GM23248 (cell line): Measurements from ENCODE around the gene CPTP. TPM values are rescaled to one million over a fixed set of nuclear protein-coding genes. Genes with fewer than 3 reads are reported as not detected.

ENCODE experiments used
- DNase-seq: peaks from one replicate; pipeline ENCODE4 v3.0.0-alpha.2; 2015
- H2AFZ ChIP-seq: fragments of 200-600 bp; sonication (generic); 2 replicates; pipeline ENCODE4 v1.6.1; 2016; ENCODE audit warnings: antibody characterized with exemption
- H3F3A ChIP-seq: fragments of 200-600 bp; sonication (generic); 2 replicates; pipeline ENCODE4 v1.6.1; 2016; ENCODE audit warnings: mild to moderate bottlenecking, antibody characterized with exemption, mixed run types; ENCODE audit not compliant: insufficient read depth
- H3K27ac ChIP-seq: fragments of 200-600 bp; sonication (generic); 2 replicates; pipeline ENCODE4 v1.5.1; 2016; ENCODE audit warnings: mild to moderate bottlenecking
- H3K27me3 ChIP-seq: fragments of 200-600 bp; sonication (generic); replicated peaks from 2 replicates; pipeline ENCODE4 v1.6.1; 2016; ENCODE audit warnings: mild to moderate bottlenecking; ENCODE audit not compliant: insufficient read depth
- H3K36me3 ChIP-seq: fragments of 200-600 bp; sonication (generic); 2 replicates; pipeline ENCODE4 v1.6.1; 2016; ENCODE audit warnings: low read depth, mild to moderate bottlenecking
- H3K4me1 ChIP-seq: fragments of 200-600 bp; sonication (generic); 2 replicates; pipeline ENCODE4 v1.6.1; 2016; ENCODE audit warnings: mild to moderate bottlenecking; ENCODE audit not compliant: insufficient read depth
- H3K4me2 ChIP-seq: fragments of 200-600 bp; sonication (generic); one replicate; pipeline ENCODE4 v1.6.1; 2016; ENCODE audit warnings: mild to moderate bottlenecking; ENCODE audit not compliant: unreplicated experiment
- H3K4me3 ChIP-seq: fragments of 200-600 bp; sonication (generic); 2 replicates; pipeline ENCODE4 v1.5.1; 2016; ENCODE audit warnings: mild to moderate bottlenecking
- H3K79me2 ChIP-seq: fragments of 200-600 bp; sonication (generic); 2 replicates; pipeline ENCODE4 v1.6.1; 2016; ENCODE audit warnings: mild to moderate bottlenecking; ENCODE audit not compliant: insufficient read depth
- H3K9ac ChIP-seq: fragments of 200-600 bp; sonication (generic); 2 replicates; pipeline ENCODE4 v1.6.1; 2016; ENCODE audit warnings: mild to moderate bottlenecking
- H3K9me2 ChIP-seq: fragments of 200-600 bp; sonication (generic); 2 replicates; pipeline ENCODE4 v1.6.1; 2016; ENCODE audit warnings: mixed run types, mild to moderate bottlenecking, moderate library complexity; ENCODE audit not compliant: insufficient read depth
- H3K9me3 ChIP-seq: fragments of 200-600 bp; sonication (generic); one replicate; pipeline ENCODE4 v1.6.1; 2017; ENCODE audit warnings: low read depth
- H4K20me1 ChIP-seq: fragments of 200-600 bp; sonication (generic); 2 replicates; pipeline ENCODE4 v1.6.0; 2016; ENCODE audit not compliant: insufficient read depth
- EZH2 ChIP-seq: fragments of 200-600 bp; sonication (generic); IDR thresholded peaks from 2 replicates; pipeline ENCODE4 v1.6.1; 2018; ENCODE audit warnings: antibody characterized with exemption, mild to moderate bottlenecking; ENCODE audit not compliant: insufficient read depth, poor library complexity, severe bottlenecking
- EZH2phosphoT487 ChIP-seq: fragments of 200-600 bp; sonication (generic); IDR thresholded peaks from 2 replicates; pipeline ENCODE4 v1.6.1; 2018; ENCODE audit warnings: antibody characterized with exemption, moderate library complexity, mild to moderate bottlenecking, low read depth; ENCODE audit not compliant: insufficient read depth
- WGBS, 2 experiments: methylation state at CpG; one replicate each; pipeline ENCODE4 v1.1.6; 2015 to 2017; ENCODE audit warnings: low lambda C conversion rate in 2 of 2, low coverage in 1 of 2; ENCODE audit errors: missing lambda C conversion rate in 2 of 2; 5-methylcytosine and 5-hydroxymethylcytosine counted together
- in situ Hi-C: fragments of 300-500 bp; cut with MboI; formaldehyde crosslinking; loops from 2 replicates; pipeline ENCODE4 v1.15.0; 2020
- polyA plus RNA-seq: library from polyadenylated mRNA; unstranded; fragments of >200 nt; fragmentation: Nextera tagmentation; extraction: Ambion mirVana; gene quantifications from 2 replicates; pipeline ENCODE4 v1.2.1, GENCODE V29; 2016
- total RNA-seq: library from RNA; depleted of rRNA; stranded (reverse); fragments of >200 nt; shearing (Covaris generic); gene quantifications from 2 replicates; pipeline ENCODE4 v1.2.3, GENCODE V29; 2014

Gene CPTP
- total and polyA plus RNA-seq, 2 experiments from 2014 or later = 28.0 to 30.5 TPM

DNA sequence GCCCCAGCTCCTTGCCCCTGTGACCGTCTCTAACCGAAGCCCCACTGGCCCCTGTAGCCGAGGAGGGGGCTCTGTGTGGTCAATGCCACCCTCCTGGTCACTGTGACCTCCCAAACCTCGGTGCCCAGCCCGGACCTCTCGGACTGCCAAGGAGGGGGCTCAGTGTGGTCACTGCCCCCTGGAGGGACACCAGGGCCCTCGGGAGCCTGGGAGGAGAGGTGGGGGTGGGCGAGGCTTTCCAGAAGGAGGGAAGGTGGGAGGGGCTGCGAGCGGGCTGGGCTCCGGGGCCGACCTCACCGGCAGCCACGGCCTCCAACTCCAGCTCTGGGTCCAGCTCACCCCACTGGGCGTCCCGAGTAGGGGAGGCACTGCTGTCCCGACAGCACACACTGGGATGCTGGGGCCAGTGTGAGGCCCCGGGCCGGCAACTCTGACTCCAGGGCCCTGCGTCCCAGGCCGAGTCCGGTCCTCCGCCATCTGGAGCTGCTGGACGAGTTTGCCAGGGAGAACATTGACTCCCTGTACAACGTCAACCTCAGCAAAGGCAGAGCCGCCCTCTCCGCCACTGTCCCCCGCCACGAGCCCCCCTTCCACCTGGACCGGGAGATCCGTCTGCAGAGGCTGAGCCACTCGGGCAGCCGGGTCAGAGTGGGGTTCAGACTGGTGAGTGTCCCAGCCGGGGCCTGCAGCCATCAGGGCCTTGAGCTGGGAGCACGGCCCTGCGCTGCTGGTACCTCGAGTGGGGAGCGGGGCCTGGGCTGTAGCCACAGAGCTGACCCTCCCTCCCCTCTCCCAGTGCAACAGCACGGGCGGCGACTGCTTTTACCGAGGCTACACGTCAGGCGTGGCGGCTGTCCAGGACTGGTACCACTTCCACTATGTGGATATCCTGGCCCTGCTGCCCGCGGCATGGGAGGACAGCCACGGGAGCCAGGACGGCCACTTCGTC lies 38.0 kb upstream of the CPTP start:
- H3K9me2 ChIP-seq = no peaks in the 10 kb centered on the region
- no peak overlapping the region for H3K4me2 ChIP-seq
- DNase-seq = no peak
- H3K9ac ChIP-seq = no peak overlapping the region
- no peak for TF ChIP-seq EZH2
- no peak for TF ChIP-seq EZH2phosphoT487
- H3K9me3 ChIP-seq = no peaks in the 10 kb centered on the region
- H3F3A ChIP-seq = no peaks in the 10 kb centered on the region
- no peaks in the 10 kb centered on the region for H4K20me1 ChIP-seq
- no peaks in the 10 kb centered on the region for H3K4me1 ChIP-seq
- H3K36me3 ChIP-seq = no peaks in the 10 kb centered on the region
- no peak overlapping the region for H3K27ac ChIP-seq
- no peaks in the 10 kb centered on the region for H3K79me2 ChIP-seq
- H3K4me3 ChIP-seq = no peak overlapping the region
- no peaks in the 10 kb centered on the region for H3K27me3 ChIP-seq
- in situ Hi-C loops = no loop called here
- no peak overlapping the region for H2AFZ ChIP-seq
- 35 to 42% methylated on average over 39 to 50 of the region's 50 CpGs for WGBS, 2 experiments

DNA sequence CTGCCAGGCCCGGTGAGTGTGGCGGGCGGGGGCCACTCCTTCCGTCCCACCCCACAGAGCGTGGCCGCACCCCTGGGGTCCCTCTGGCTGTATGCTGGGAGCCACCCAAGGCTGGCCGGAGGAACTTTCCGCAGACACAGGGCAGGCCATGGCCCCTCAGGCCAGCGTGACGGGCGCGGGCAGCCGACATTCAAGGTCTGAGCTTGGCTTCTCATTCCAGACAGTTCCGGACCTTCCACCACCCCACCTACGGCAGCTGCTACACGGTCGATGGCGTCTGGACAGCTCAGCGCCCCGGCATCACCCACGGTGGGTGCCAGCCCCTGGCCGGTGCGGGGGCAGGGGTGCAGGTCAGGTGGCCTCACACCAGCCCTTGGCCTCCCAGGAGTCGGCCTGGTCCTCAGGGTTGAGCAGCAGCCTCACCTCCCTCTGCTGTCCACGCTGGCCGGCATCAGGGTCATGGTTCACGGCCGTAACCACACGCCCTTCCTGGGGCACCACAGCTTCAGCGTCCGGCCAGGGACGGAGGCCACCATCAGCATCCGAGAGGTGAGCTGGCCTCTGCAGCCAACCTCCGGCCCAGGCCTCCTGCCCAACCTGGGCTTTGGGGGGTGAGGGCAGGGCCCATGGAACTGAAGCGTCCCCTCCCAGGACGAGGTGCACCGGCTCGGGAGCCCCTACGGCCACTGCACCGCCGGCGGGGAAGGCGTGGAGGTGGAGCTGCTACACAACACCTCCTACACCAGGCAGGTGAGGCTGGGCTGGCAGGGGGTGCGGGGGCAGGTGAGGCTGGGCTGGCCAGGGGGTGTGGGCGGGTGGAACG lies 37.1 kb upstream of the CPTP start:
- H3K9me2 ChIP-seq = no peaks in the 10 kb centered on the region
- in situ Hi-C loops = no loop called here
- H2AFZ ChIP-seq = no peak overlapping the region
- H3K4me3 ChIP-seq = no peak overlapping the region
- no peaks in the 10 kb centered on the region for H3K79me2 ChIP-seq
- H3K36me3 ChIP-seq = no peaks in the 10 kb centered on the region
- no peak for DNase-seq
- WGBS, 2 experiments = 88 to 90% methylated on average over 38 to 39 of the region's 46 CpGs
- H3K9ac ChIP-seq = no peak overlapping the region
- no peaks in the 10 kb centered on the region for H3K27me3 ChIP-seq
- H4K20me1 ChIP-seq = no peaks in the 10 kb centered on the region
- H3K27ac ChIP-seq = no peak overlapping the region
- TF ChIP-seq EZH2 (no peak), EZH2phosphoT487 (no peak)
- H3F3A ChIP-seq = no peaks in the 10 kb centered on the region
- no peak overlapping the region for H3K4me2 ChIP-seq
- H3K9me3 ChIP-seq = no peaks in the 10 kb centered on the region
- no peaks in the 10 kb centered on the region for H3K4me1 ChIP-seq

DNA sequence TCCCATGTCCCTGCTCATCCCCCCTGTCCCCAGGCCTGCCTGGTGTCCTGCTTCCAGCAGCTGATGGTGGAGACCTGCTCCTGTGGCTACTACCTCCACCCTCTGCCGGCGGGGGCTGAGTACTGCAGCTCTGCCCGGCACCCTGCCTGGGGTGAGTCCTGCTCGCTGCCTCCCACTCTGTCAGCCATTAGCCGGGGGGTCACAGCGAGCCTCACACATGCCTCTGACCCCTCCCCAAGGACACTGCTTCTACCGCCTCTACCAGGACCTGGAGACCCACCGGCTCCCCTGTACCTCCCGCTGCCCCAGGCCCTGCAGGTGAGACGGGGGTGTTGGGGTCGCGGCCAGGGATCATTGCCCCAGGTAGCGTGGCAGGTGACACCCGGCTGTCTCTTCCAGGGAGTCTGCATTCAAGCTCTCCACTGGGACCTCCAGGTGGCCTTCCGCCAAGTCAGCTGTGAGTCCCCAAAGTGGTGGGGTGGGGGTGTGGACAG lies 34.3 kb upstream of the CPTP start:
- Histone ChIP-seq H3K9me3 (no peaks in the 10 kb centered on the region), H4K20me1 (no peaks in the 10 kb centered on the region), H3F3A (no peaks in the 10 kb centered on the region), H3K9me2 (no peaks in the 10 kb centered on the region), H2AFZ (no peak overlapping the region), H3K4me2 (no peak overlapping the region), H3K9ac (no peak overlapping the region), H3K27ac (no peak overlapping the region), H3K4me3 (no peak overlapping the region), H3K79me2 (no peaks in the 10 kb centered on the region), H3K4me1 (no peaks in the 10 kb centered on the region), H3K36me3 (no peaks in the 10 kb centered on the region), H3K27me3 (no peaks in the 10 kb centered on the region)
- TF ChIP-seq EZH2phosphoT487 (no peak), EZH2 (no peak)
- DNase-seq = peak; percentile 78
- in situ Hi-C loops = no loop called here
- 45 to 47% methylated on average over 13 to 15 of the region's 15 CpGs for WGBS, 2 experiments

DNA sequence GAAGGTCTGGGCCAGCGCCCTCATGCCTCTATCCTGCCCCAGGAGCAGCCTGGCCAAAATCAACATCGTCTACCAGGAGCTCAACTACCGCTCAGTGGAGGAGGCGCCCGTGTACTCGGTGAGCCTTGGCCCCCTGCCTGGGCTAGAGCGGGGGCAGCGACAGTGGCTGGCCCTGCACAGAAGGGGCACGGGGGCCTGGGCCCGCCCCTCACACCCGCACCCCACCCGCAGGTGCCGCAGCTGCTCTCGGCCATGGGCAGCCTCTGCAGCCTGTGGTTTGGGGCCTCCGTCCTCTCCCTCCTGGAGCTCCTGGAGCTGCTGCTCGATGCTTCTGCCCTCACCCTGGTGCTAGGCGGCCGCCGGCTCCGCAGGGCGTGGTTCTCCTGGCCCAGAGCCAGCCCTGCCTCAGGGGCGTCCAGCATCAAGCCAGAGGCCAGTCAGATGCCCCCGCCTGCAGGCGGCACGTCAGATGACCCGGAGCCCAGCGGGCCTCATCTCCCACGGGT lies 33.5 kb upstream of the CPTP start:
- 31 to 40% methylated on average over 23 to 26 of the region's 28 CpGs for WGBS, 2 experiments
- Histone ChIP-seq H3K4me1 (no peaks in the 10 kb centered on the region), H4K20me1 (no peaks in the 10 kb centered on the region), H3K4me2 (no peak overlapping the region), H3K9me2 (no peaks in the 10 kb centered on the region), H2AFZ (no peak overlapping the region), H3K9me3 (no peaks in the 10 kb centered on the region), H3K9ac (no peak overlapping the region), H3F3A (no peaks in the 10 kb centered on the region), H3K27me3 (no peaks in the 10 kb centered on the region), H3K27ac (no peak overlapping the region), H3K79me2 (no peaks in the 10 kb centered on the region), H3K4me3 (no peak overlapping the region), H3K36me3 (no peaks in the 10 kb centered on the region)
- in situ Hi-C loops = no loop called here
- peak; percentile 31 for DNase-seq
- TF ChIP-seq EZH2phosphoT487 (no peak), EZH2 (no peak)
